Activated naive CD4-positive, alpha-beta T cell treated with anti-CD3 and anti-CD28 coated beads, Interleukin-2, amount 50 U/mL, for 72 hours (primary cell): ENCODE measurements around the gene LASP1NB.

Source experiments
- ATAC-seq, 2 donors: fragments of 150-1000 bp; cut with Tn5 transposase; 2 replicates each; pipeline ENCODE4 v1.10.0; 2021; ENCODE audit warnings: mild to moderate bottlenecking in 2 of 2, moderate library complexity in 2 of 2
- DNase-seq, 2 donors: peaks; one replicate each; pipeline ENCODE4 v3.0.0; 2021 to 2022; ENCODE audit warnings: low spot score in 2 of 2
- H3K27ac Mint-ChIP-seq, 2 donors: one replicate each; pipeline ENCODE4 v1.8.0; 2022; ENCODE audit warnings: mild to moderate bottlenecking in 2 of 2, mixed read lengths in 2 of 2
- H3K36me3 Mint-ChIP-seq, 2 donors: one replicate each; pipeline ENCODE4 v1.8.0; 2022; ENCODE audit warnings: mixed read lengths in 2 of 2
- H3K9me3 Mint-ChIP-seq, 2 donors: one replicate each; pipeline ENCODE4 v1.8.0; 2022; ENCODE audit warnings: mixed read lengths in 2 of 2

The LASP1NB gene

GRCh38 chr17:38925263-38925995 is at the start of gene LASP1NB:
Gene LASP1NB, plus strand, starts transcription at chr17:38925614.
- H3K36me3 Mint-ChIP-seq, result no peaks in the 10 kb centered on the region
- DNase-seq, result no peak
- no peaks in the 10 kb centered on the region for H3K9me3 Mint-ChIP-seq
- H3K27ac Mint-ChIP-seq, result peak within 1 kb of the TSS; percentile 65 to 74
- no peak for ATAC-seq

GRCh38 chr17:38877130-38877851 is 48.1 kb upstream of the LASP1NB start:
- DNase-seq, result no peak
- peak; percentile 20 to 28 for ATAC-seq
- Mint-ChIP-seq H3K36me3 (peaks cover 5 to 29% of the 10 kb centered on the region in 2 donors), H3K9me3 (no peaks in the 10 kb centered on the region), H3K27ac (peak overlapping the region; percentile 50 to 81)

GRCh38 chr17:38879878-38880665 is 45.3 kb upstream of the LASP1NB start:
- no peaks in the 10 kb centered on the region for H3K9me3 Mint-ChIP-seq
- no peak for ATAC-seq
- H3K36me3 Mint-ChIP-seq, result peaks cover 5 to 44% of the 10 kb centered on the region in 2 donors
- H3K27ac Mint-ChIP-seq, result peak overlapping the region; percentile 75 to 77
- DNase-seq, result no peak

GRCh38 chr17:38881600-38882191 is 43.7 kb upstream of the LASP1NB start:
- ATAC-seq, result no peak
- Mint-ChIP-seq H3K36me3 (peaks cover 5 to 44% of the 10 kb centered on the region in 2 donors), H3K27ac (peak overlapping the region; percentile 77 to 88), H3K9me3 (no peaks in the 10 kb centered on the region)
- no peak for DNase-seq

GRCh38 chr17:38882870-38883269 is 42.5 kb upstream of the LASP1NB start:
- ATAC-seq (no peak), DNase-seq (no peak)

GRCh38 chr17:38883592-38884526 is 41.6 kb upstream of the LASP1NB start:
- DNase-seq (no peak), ATAC-seq (peak; percentile 25 to 57)
- Mint-ChIP-seq H3K9me3 (no peaks in the 10 kb centered on the region), H3K27ac (peak overlapping the region; percentile 77 to 96), H3K36me3 (peaks cover 5 to 39% of the 10 kb centered on the region in 2 donors)

More at GRCh38 chr17:38882870-38883269, 42.5 kb upstream of the LASP1NB start:
- H3K27ac Mint-ChIP-seq, result peak overlapping the region; percentile 77 to 96
- H3K36me3 Mint-ChIP-seq, result peaks cover 5 to 43% of the 10 kb centered on the region in 2 donors
- H3K9me3 Mint-ChIP-seq, result no peaks in the 10 kb centered on the region

- DNase-seq, result no peak
- H3K9me3 Mint-ChIP-seq, result no peaks in the 10 kb centered on the region
- no peak for ATAC-seq
- H3K27ac Mint-ChIP-seq, result peak overlapping the region; percentile 55 to 76
- H3K36me3 Mint-ChIP-seq, result peaks cover 11 to 35% of the 10 kb centered on the region in 2 donors
Measured at GRCh38 chr17:38885044-38885727, 40.2 kb upstream of the LASP1NB start.

- DNase-seq, result no peak
- peaks cover 13 to 34% of the 10 kb centered on the region in 2 donors for H3K36me3 Mint-ChIP-seq
- H3K27ac Mint-ChIP-seq, result peak overlapping the region; percentile 7 to 76
- H3K9me3 Mint-ChIP-seq, result no peaks in the 10 kb centered on the region
- ATAC-seq, result peak in 1 of 2 donors; percentile 5
Measured at GRCh38 chr17:38885728-38886642, 39.4 kb upstream of the LASP1NB start.

- peak overlapping the region; percentile 55 to 76 for H3K27ac Mint-ChIP-seq
- DNase-seq (no peak), ATAC-seq (no peak)
- no peaks in the 10 kb centered on the region for H3K9me3 Mint-ChIP-seq
- H3K36me3 Mint-ChIP-seq, result peaks cover 9 to 27% of the 10 kb centered on the region in 2 donors
Measured at GRCh38 chr17:38886643-38887010, 38.8 kb upstream of the LASP1NB start.

- DNase-seq, result no peak
- H3K9me3 Mint-ChIP-seq, result no peaks in the 10 kb centered on the region
- H3K27ac Mint-ChIP-seq, result peak overlapping the region in 1 of 2 donors; percentile 71
- peaks cover 8 to 12% of the 10 kb centered on the region in 2 donors for H3K36me3 Mint-ChIP-seq
- no peak for ATAC-seq
Measured at GRCh38 chr17:38888842-38889241, 36.6 kb upstream of the LASP1NB start.

- H3K9me3 Mint-ChIP-seq, result no peaks in the 10 kb centered on the region
- ATAC-seq (no peak), DNase-seq (no peak)
- peak overlapping the region; percentile 56 to 74 for H3K27ac Mint-ChIP-seq
- H3K36me3 Mint-ChIP-seq, result peaks cover 8 to 18% of the 10 kb centered on the region in 2 donors
Measured at GRCh38 chr17:38889745-38890409, 35.5 kb upstream of the LASP1NB start.

GRCh38 chr17:38890410-38890746 is 35.0 kb upstream of the LASP1NB start:
- H3K9me3 Mint-ChIP-seq, result no peaks in the 10 kb centered on the region
- DNase-seq (no peak), ATAC-seq (peak; percentile 7 to 21)
- H3K27ac Mint-ChIP-seq, result peak overlapping the region; percentile 56 to 74
- H3K36me3 Mint-ChIP-seq, result peaks cover 8 to 18% of the 10 kb centered on the region in 2 donors

GRCh38 chr17:38891441-38891840 is 34.0 kb upstream of the LASP1NB start:
- H3K27ac Mint-ChIP-seq, result peak overlapping the region; percentile 56 to 60
- H3K9me3 Mint-ChIP-seq, result no peaks in the 10 kb centered on the region
- ATAC-seq, result peak in 1 of 2 donors; percentile 9
- no peak for DNase-seq
- H3K36me3 Mint-ChIP-seq, result peaks cover 8 to 18% of the 10 kb centered on the region in 2 donors

GRCh38 chr17:38892083-38892482 is 33.3 kb upstream of the LASP1NB start:
- peak overlapping the region; percentile 56 to 60 for H3K27ac Mint-ChIP-seq
- no peak for DNase-seq
- H3K9me3 Mint-ChIP-seq, result no peaks in the 10 kb centered on the region
- peaks cover 8 to 23% of the 10 kb centered on the region in 2 donors for H3K36me3 Mint-ChIP-seq
- peak in 1 of 2 donors; percentile 27 for ATAC-seq
